ENCODE measurements around the gene RABGEF1.
"Not testable (repeated sequence)": the region's sequence is repeated elsewhere in the genome, so short reads cannot be mapped to it uniquely, and the experiment has no call there.

RABGEF1 gene

GRCh38 chr7:66816658-66817057 lies 76.1 kb downstream of the RABGEF1 start:
- not testable (repeated sequence) for DNase-seq

- not testable (repeated sequence) for DNase-seq
Observed at GRCh38 chr7:66817208-66817795, 76.8 kb downstream of the RABGEF1 start.

- DNase-seq: not testable (repeated sequence)
Observed at GRCh38 chr7:66817956-66818355, 77.4 kb downstream of the RABGEF1 start.

GRCh38 chr7:66824041-66824440 lies 83.5 kb downstream of the RABGEF1 start:
- DNase-seq: no peak

- peak in 1 of 5 experiments; percentile 36 for DNase-seq
Observed at GRCh38 chr7:66825538-66825937, 85.0 kb downstream of the RABGEF1 start.

- DNase-seq: no peak
Observed at GRCh38 chr7:66826649-66827048, 86.1 kb downstream of the RABGEF1 start.

- DNase-seq: not testable (repeated sequence)
Observed at GRCh38 chr7:66830976-66831375, 90.4 kb downstream of the RABGEF1 start.

GRCh38 chr7:66832531-66833351 lies 92.2 kb downstream of the RABGEF1 start:
- no peak for DNase-seq

- peak in 1 of 5 experiments; percentile 40 for DNase-seq
Observed at GRCh38 chr7:66837007-66837406, 96.5 kb downstream of the RABGEF1 start.

GRCh38 chr7:66837661-66838060 lies 97.1 kb downstream of the RABGEF1 start:
- no peak for DNase-seq

GRCh38 chr7:66839814-66840213 lies 99.3 kb downstream of the RABGEF1 start:
- DNase-seq: no peak

- no peak for DNase-seq
Observed at GRCh38 chr7:66840316-66840715, 99.8 kb downstream of the RABGEF1 start.

GRCh38 chr7:66841898-66842297 lies 101.4 kb downstream of the RABGEF1 start:
- no peak for DNase-seq

- not testable (repeated sequence) for DNase-seq
Observed at GRCh38 chr7:66843492-66843891, 103.0 kb downstream of the RABGEF1 start.

GRCh38 chr7:66844552-66845378 lies 104.2 kb downstream of the RABGEF1 start:
- DNase-seq: peak; percentile 96 to 99 (median 98)

- no peak for DNase-seq
Observed at GRCh38 chr7:66845379-66846095, 105.0 kb downstream of the RABGEF1 start.

GRCh38 chr7:66846096-66846445 lies 105.5 kb downstream of the RABGEF1 start:
- not testable (repeated sequence) for DNase-seq

GRCh38 chr7:66847523-66847855 lies 107.0 kb downstream of the RABGEF1 start:
- DNase-seq: not testable (repeated sequence)

- no peak for DNase-seq
Observed at GRCh38 chr7:66847879-66848790, 107.6 kb downstream of the RABGEF1 start.

GRCh38 chr7:66859339-66859738 lies 118.8 kb downstream of the RABGEF1 start:
- no peak for DNase-seq

GRCh38 chr7:66859794-66860645 lies 119.5 kb downstream of the RABGEF1 start:
- DNase-seq: peak in 1 of 5 experiments; percentile 46

Data from T-helper 2 cell (primary cell).